Fibroblast of villous mesenchyme (primary cell): ENCODE measurements around the gene DHRS4. TPM values are rescaled to one million over a fixed set of nuclear protein-coding genes. Genes with fewer than 3 reads are reported as not detected.

Source experiments
- DNase-seq: peaks from one replicate; pipeline ENCODE4 v3.0.0-alpha.2; 2010; ENCODE audit warnings: low read depth
- H3K4me3 ChIP-seq: 2 replicates; pipeline ENCODE4 v1.5.1; 2011; ENCODE audit warnings: low read depth, mild to moderate bottlenecking, low read length
- CTCF ChIP-seq: IDR thresholded peaks from 2 replicates; pipeline ENCODE4 v1.5.1; 2012; ENCODE audit warnings: low read depth, mild to moderate bottlenecking, low read length; ENCODE audit not compliant: insufficient read depth
- total RNA-seq: library from RNA; depleted of rRNA; stranded (reverse); fragments of >200 nt; gene quantifications from 2 replicates; pipeline ENCODE4 v1.2.3, GENCODE V29; 2012

Gene DHRS4
- total RNA-seq, 1 donor, result 39.7 TPM

DNA sequence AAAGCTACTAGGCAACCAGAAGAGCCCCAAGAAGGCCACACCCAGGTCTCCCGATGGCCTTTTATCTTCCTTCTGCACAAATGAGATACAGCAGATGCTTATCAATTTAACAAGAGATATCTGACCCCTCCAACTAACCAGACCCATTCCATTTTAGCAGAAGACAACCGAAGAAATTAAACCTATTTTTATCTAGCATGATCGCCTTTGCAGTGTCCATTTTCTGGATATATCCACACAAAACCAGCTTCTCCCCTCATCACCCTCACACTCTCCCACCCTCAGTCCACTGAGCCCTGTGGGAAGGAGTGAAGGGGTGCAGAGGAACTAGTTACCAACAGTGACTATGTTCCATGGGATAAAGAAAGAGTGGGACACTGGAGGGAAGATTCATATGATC is 20.9 kb upstream of the DHRS4 start:
- no peak for TF ChIP-seq CTCF
- DNase-seq, result no peak
- H3K4me3 ChIP-seq, result no peak overlapping the region

DNA sequence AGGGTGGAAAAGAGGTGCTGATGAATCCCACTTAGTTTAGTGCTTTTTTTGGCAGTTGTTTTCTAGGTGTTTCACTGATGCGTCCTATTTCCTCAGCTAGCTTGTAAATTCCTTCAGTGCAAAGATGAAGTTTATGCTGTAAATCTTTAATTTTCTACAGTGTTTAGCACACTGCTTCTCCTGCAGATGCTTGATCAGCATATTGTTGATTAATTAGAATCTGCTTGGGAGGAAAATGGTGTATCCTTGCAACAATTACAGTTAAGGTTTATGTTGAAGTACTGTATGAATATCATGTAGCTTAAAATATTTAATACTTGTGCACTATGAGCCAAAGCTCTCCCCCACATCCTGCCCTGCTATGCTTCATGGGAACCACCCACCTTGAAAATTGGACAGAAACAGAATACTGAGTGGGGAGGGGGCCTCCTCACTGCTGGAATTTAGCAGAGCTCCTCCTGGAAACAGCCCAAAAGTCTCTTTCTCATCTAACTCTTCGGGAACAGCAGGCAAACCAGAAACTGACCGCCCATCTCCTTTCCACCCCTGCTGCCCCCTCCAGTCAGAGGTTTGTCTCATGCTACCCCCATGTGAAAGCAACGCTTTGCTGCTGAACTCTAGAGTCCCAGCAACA is 20.3 kb upstream of the DHRS4 start:
- TF ChIP-seq CTCF, result no peak
- H3K4me3 ChIP-seq, result no peak overlapping the region
- DNase-seq, result no peak

DNA sequence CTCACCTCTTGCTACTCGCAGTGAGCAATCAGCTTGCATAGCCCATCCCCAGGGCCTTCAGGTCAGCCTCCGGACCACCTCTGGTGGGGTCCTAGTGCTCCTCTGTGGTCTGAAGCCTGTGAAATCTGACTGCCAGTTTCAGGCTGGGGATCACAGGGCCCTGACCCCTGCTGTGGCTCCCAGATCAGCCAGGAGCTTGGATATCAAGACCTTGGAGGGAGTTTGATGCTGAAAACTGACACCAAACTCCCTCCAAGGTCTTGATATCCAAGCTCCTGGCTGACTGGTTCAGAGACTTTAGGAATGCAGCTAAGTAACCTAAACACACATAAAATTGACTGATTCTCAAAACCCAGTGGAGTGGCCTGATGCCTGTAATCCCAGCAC is 19.8 kb upstream of the DHRS4 start:
- no peak for TF ChIP-seq CTCF
- DNase-seq, result no peak
- no peak overlapping the region for H3K4me3 ChIP-seq

- TF ChIP-seq CTCF, result no peak
- no peak for DNase-seq
- no peak overlapping the region for H3K4me3 ChIP-seq
Measured at GRCh38 chr14:23935158-23935557, 18.4 kb upstream of the DHRS4 start.

- no peak for TF ChIP-seq CTCF
- H3K4me3 ChIP-seq, result no peak overlapping the region
- DNase-seq, result no peak
Measured at GRCh38 chr14:23936084-23936829, 17.3 kb upstream of the DHRS4 start.

GRCh38 chr14:23937203-23937602 is 16.4 kb upstream of the DHRS4 start:
- DNase-seq, result no peak
- H3K4me3 ChIP-seq, result no peak overlapping the region
- TF ChIP-seq CTCF, result no peak

DNA sequence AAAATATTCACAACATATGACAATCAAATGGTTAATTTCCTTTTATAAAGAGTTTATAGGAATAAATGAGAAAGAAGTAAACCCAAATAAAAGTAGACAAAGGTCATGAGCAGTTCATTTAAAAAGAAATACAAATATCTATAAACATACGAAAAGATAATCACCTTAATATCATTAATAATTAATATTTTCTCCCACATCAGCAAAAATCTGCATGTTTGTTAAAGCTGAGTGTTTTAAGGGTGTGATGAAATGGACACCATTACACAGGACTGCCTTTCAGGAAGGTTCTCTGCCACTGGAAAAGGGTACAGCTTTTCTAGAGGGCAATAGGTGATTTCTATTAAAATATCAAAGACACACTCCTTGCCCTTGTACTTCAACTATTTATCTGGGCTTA is 14.7 kb upstream of the DHRS4 start:
- TF ChIP-seq CTCF, result no peak
- no peak for DNase-seq
- no peak overlapping the region for H3K4me3 ChIP-seq
